Measurements from ENCODE around the gene MTUS2. TPM values are rescaled to one million over a fixed set of nuclear protein-coding genes. Genes with fewer than 3 reads are reported as not detected.

Gene MTUS2
- total and polyA plus RNA-seq, 9 of the 15 experiments (the other 6 are each of a cell fraction or from before 2014, with no cell fraction given), result 0.01 to 0.28 (median 0.06) TPM; not detected in 1

GRCh38 chr13:29540799-29541198 lies 720.7 kb downstream of the MTUS2 start (continued):
- no peak for TF ChIP-seq HES1 (IDR thresholded peaks at IDR 0.05; ENCODE audit: low read depth)
- no peak for TF ChIP-seq STAT5A (IDR thresholded peaks at IDR 0.05; ENCODE audit: borderline replicate concordance, low read length)
- no peak for TF ChIP-seq BHLHE40 (IDR thresholded peaks at IDR 0.05; ENCODE audit: low read length)
- no peak for TF ChIP-seq NCOA4 (IDR thresholded peaks at IDR 0.05; ENCODE audit: partially characterized antibody)
- no peak for TF ChIP-seq MCM5 (IDR thresholded peaks at IDR 0.05; ENCODE audit: low read depth)

- Histone ChIP-seq H3K9me1 (ENCODE audit: control insufficient read depth, insufficient read depth, low read length) (no peaks in the 10 kb centered on the region), H3K4me3 (no peak overlapping the region), H3K9me3 (replicated peaks; ENCODE audit: control insufficient read depth, insufficient read depth, low read depth, low read length) (no peaks in the 10 kb centered on the region), H3K4me2 (ENCODE audit: insufficient read depth, low read length) (no peak overlapping the region), H3K36me3 (ENCODE audit: control insufficient read depth, insufficient read depth, low read length) (peaks cover 23% of the 10 kb centered on the region; the same call in 2 of the 3 replicates), H3K4me1 (replicated peaks in 1 of 2; ENCODE audit: control insufficient read depth in 2 of 2, insufficient read depth in 2 of 2, low read length in 2 of 2) (no peaks in the 10 kb centered on the region), H4K20me1 (replicated peaks; ENCODE audit: control insufficient read depth, insufficient read depth, low read length) (peaks cover 11% of the 10 kb centered on the region; the same call in 1 of the 2 replicates), H2AFZ (ENCODE audit: low read depth, low read length) (no peak overlapping the region), H3K9ac (ENCODE audit: insufficient read depth in 1 of 2, low read depth in 2 of 2, low read length in 2 of 2) (no peak overlapping the region), H3K27me3 (ENCODE audit: control insufficient read depth in 2 of 2, insufficient read depth in 2 of 2, low read length in 2 of 2) (no peaks in the 10 kb centered on the region), H3K79me2 (ENCODE audit: control insufficient read depth, insufficient read depth, low read length) (peaks cover 38% of the 10 kb centered on the region; the same call in 2 of the 3 replicates), H3K27ac (ENCODE audit: extremely low read depth, low read depth, low read length) (no peak overlapping the region)
- ChIA-PET CTCF (ENCODE audit: low intra/inter-chr PET ratio) (no interaction called here), POLR2A (no interaction called here)
- intact Hi-C loops (cut with micrococcal nuclease), result no loop called here
- WGBS (ENCODE audit: insufficient coverage, low coverage, missing lambda C conversion rate), result 98% methylated on average over 3 of the region's 4 CpGs
- FAIRE-seq, result no peak
- DNase-seq (ENCODE audit: extremely low read depth in 1 of 4, low spot score in 3 of 4), result no peak
- no TSS peak for BruUV-seq (replicated peaks)
- in situ Hi-C loops (cut with MboI), result no loop called here
- no peak for ATAC-seq
- no peak for TF ChIP-seq ATF2 (CRISPR knock-in tag; IDR thresholded peaks at IDR 0.05)
- TF ChIP-seq PHB (CRISPR knock-in tag; IDR thresholded peaks at IDR 0.05), result no peak
- TF ChIP-seq ZBTB8A (IDR thresholded peaks at IDR 0.05; ENCODE audit: partially characterized antibody), result no peak
- TF ChIP-seq ZZZ3 (IDR thresholded peaks at IDR 0.05), result no peak
These were observed 721.3 kb downstream of the MTUS2 start for GRCh38 chr13:29541400-29541799.

All from K562 (cell line).